Measurements from ENCODE around the gene ARRDC3. TPM values are rescaled to one million over a fixed set of nuclear protein-coding genes. Genes with fewer than 3 reads are reported as not detected.
"Not testable (repeated sequence)": the region's sequence is repeated elsewhere in the genome, so short reads cannot be mapped to it uniquely, and the experiment has no call there.

Gene ARRDC3, protein sequence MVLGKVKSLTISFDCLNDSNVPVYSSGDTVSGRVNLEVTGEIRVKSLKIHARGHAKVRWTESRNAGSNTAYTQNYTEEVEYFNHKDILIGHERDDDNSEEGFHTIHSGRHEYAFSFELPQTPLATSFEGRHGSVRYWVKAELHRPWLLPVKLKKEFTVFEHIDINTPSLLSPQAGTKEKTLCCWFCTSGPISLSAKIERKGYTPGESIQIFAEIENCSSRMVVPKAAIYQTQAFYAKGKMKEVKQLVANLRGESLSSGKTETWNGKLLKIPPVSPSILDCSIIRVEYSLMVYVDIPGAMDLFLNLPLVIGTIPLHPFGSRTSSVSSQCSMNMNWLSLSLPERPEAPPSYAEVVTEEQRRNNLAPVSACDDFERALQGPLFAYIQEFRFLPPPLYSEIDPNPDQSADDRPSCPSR
- total RNA-seq: 178 TPM

DNA sequence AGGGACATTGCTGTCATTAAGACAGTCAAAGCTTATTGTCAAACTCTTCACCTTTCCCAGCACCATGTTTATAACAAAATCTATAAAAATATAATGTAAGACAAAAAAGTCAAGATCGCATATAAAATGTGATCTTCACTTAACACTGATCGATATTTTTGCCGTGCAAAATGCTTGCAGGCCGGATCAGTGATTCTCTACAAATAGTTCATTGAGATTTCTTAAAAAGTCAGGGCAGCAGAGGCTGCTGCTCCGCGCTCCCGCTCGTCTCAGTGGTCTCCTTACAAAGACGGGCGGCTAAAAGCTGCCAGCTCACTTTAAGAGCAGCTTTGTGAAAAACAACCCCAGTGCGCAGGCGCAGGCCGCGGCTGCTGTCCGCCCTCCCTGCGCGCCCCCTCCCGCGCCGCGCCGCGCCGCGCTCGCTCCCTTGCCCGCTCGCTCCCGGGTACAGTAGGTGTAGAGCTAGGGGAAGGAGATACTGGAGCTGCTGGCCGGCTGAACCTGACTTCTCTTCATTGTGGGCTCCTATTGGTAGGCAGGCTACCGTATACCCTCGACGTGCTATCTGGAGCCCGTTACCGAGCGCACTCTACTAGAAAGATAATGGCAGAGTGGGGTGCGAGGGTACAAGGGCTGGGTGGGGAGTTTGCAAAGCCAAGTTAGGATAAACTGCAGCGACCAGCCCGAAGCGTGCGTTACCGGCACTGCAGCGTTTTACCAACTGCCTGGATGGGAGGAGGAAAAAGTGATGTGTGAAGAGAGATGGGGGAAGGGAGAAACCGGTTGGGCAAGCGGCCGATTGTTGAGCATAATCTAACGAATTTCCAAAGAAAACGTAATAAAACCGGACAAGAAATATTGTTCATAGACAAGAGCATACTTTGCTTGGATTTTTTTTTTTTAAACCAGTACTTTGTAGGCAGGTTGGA, at the start of gene ARRDC3:
TSS of gene ARRDC3 (minus strand) at position 291 of the 929 bp plus-strand sequence. CDS start at position 66, 225 bp downstream.
- DNase-seq (ENCODE audit: low spot score) (peak; percentile 98), ATAC-seq (peak; percentile 72)
- intact Hi-C loops (cut with DNase I): no loop called here

DNA sequence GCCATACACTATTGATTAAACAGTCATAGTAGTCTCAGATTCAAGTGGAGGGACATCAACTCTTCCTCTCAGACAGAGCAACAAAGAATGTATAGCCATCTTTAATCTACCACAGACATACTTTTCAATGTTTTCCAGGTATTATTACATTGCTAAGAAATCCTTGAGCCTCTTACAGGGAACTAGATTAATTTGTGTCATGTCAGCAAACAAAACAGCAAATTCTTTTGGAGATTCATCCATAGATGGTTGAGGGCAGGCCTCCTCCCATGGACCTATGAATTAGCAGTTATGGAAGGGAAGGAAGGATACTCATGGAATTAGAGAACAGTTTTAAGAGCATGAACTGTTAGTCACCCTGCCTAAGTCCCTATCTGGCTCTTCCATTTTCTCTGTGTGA, 47.8 kb upstream of the ARRDC3 start:
- ATAC-seq (no peak), DNase-seq (ENCODE audit: low spot score) (no peak)
- intact Hi-C loops (cut with DNase I): no loop called here

DNA sequence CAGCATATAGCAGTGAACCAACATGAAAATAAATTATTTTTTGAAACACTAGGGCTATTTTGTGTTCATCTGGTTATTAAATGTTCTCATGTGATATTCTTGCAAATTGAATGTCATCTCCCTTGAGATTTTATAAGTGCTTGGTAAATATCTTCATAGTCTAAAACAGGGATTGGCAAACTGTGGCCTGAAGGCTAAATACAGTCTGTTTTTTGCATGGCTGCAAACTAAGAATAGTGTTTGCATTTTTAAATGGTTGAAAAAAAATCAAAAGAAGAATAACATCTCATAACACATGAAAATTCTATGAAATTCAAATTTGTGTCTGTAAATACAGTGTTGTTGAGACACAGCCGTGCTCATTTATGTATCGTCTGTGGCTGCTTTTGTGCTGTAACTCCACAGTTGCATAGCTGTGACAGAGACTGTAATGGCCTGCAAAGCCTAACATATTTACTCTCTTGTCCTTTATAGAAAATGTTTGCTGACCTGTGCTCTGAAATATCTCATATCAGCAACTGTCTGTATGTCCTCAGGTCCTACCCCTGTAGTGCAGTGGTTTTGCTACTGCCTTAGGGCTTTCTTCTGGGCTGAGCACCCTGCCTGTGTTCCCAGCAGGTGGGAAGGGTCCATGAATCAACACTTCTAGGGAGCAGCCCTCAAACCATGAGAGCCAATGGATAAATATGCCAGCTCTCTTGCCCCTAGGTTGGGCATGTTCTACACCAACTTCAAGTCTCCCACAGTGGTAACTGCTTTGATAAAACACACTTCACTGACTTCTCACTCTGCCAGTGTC, 41.7 kb upstream of the ARRDC3 start:
- intact Hi-C loops (cut with DNase I): no loop called here
- ATAC-seq: no peak
- no peak for DNase-seq (ENCODE audit: low spot score)

DNA sequence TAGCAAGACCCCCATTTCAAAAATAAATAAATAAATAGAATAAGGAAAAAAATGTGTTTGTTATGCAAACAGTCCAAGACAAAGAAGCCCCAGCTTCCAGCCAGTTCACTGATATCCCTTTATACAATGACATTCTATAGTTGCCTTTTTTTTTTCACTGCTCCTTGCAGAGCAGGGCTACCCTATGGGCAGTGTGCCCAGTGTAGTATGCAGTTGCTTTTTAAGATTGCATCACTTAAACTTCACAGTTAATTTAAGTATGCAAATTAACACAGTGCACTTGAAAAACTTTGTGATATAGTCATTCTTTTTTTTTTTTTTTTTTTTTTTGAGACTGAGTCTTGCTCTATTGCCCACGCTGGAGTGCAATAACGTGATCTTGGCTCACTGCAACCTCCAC, 40.8 kb upstream of the ARRDC3 start:
- ATAC-seq: no peak
- intact Hi-C loops (cut with DNase I): no loop called here
- no peak for DNase-seq (ENCODE audit: low spot score)

DNA sequence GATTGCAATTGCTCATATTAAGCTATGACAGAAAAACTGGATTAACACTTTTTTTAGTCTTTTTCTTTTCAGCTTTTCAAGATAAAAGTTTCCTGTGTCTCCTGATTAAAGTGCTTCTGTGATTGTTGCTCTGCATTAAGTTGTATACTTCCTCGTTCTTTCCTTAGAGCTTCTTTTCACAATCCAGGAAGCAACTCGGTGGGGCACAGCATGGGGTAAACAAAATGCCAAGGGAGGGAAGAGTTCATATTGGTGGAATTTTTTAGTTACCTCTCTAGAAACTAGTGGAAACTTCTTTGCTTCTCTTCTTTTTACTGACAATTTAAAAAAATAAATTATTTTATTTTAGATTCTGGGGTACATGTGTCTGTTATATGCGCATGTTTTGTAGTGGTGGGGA, 37.8 kb upstream of the ARRDC3 start:
- no peak for ATAC-seq
- intact Hi-C loops (cut with DNase I): no loop called here
- DNase-seq (ENCODE audit: low spot score): no peak

DNA sequence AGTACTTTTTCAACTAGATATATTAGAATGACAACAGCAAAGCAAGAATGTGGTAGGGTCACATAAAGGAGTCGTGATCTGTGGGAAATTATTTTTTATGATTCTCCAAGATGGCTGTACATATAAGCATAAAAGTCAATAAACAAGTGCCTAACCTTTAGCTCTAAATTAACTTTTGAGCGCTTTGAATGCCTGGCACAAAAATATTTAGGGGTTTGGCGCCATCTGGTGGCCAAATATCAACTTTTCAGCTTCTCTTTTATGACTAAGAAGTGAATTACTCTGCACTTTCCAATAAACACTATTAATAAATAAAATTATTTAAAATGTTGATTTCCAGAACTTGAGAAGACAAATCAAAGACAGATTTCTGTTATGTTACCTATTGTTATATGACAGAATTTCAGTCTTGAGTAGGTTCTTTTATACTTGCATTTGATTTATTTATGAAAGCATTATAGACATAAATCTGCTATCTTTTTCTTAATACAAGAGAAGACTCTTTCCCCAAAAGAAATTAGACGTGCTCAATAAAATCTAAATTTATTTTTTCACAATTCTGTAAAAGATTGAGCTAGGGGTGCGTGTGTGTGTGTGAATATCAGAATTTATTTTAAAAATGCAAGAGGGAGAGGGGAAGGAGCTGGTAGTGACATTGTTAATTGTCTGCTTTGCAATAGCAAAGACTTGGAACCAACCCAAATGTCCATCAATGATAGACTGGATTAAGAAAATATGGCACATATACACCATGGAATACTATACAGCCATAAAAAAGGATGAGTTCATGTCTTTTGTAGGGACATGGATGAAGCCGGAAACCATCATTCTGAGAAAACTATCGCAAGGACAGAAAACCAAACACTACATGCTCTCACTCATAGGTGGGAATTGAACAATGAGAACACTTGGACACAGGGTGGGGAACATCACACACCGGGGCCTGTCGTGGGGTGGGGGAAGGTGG, 36.7 kb upstream of the ARRDC3 start:
- intact Hi-C loops (cut with DNase I): no loop called here
- DNase-seq (ENCODE audit: low spot score) (peak; percentile 84), ATAC-seq (peak; percentile 76)

DNA sequence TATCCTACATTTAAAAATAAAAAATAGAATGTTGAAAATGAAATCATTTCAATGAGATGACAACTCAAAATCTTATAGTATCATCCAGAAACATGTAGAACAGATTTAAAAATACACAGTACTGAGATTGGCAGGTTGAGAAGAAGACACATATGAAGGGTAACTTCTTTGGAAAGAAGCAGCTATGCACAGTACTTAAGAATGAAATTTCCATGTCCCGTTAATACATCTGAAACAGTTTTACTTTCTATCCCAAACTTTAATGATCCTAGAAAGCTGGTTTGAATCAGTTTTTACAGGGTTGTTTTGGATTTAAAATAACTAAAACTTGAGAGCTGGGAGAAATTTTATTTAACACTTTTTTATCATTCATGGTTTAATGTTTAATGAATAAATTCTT, 36.0 kb upstream of the ARRDC3 start:
- DNase-seq (ENCODE audit: low spot score) (no peak), ATAC-seq (no peak)
- intact Hi-C loops (cut with DNase I): no loop called here

DNA sequence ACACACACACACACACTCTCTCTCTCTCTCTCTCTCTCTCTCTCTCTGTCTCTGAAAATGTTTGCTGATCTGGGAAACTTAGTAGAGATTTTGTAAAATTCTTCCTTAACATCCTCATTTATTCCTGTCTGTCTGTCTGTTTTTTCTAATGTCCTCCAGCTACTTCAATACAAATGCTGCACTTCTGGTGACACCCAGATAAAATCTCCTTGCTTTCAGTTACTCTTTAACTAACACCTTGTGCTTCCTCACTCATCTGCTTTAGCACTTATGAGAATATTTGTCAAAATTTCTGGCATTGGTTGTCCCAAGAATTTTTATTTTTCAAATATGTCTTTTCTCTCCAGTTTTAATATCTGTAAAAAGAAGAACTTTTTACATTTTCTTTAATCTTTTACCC, 35.0 kb upstream of the ARRDC3 start:
- DNase-seq (ENCODE audit: low spot score) (no peak), ATAC-seq (no peak)
- intact Hi-C loops (cut with DNase I): no loop called here

DNA sequence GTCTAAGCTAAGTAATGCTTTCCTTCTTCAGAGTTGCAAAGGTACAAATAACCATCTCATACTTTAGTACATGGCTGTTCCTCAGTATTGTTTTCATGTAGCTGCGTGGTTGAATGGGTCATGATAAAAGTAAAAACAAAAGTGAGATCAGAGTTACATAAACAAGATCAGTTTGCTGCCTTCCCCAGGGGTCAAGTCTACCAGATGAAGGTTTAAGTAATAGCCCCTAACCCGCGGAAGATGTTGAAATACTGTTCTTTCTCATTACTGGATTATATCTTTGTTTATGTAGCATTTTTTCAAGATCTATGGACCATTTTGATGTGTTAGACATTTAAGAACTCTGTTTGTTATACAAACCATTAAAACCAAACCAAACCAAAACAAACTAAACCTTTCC, 34.1 kb upstream of the ARRDC3 start:
- ATAC-seq (peak; percentile 59), DNase-seq (ENCODE audit: low spot score) (no peak)
- intact Hi-C loops (cut with DNase I): no loop called here

DNA sequence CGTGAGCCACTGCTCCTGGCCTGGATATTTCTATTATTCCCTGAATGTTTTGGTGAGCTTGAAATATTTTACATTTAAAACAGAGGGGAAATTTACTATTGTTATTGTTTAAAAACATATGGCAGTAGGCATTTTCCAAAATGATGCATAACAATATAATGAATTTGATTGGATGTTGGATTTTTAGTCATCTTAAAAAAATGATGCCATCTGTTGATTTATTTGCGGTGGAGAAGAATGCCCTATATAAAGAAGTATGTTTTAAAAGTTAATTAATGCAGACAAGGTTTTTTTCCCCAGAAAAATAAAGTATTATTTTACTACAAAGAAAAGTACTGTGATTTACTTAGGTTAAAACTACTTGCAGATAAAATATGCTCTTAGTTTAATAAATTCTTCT, 33.4 kb upstream of the ARRDC3 start:
- no peak for DNase-seq (ENCODE audit: low spot score)
- intact Hi-C loops (cut with DNase I): no loop called here

DNA sequence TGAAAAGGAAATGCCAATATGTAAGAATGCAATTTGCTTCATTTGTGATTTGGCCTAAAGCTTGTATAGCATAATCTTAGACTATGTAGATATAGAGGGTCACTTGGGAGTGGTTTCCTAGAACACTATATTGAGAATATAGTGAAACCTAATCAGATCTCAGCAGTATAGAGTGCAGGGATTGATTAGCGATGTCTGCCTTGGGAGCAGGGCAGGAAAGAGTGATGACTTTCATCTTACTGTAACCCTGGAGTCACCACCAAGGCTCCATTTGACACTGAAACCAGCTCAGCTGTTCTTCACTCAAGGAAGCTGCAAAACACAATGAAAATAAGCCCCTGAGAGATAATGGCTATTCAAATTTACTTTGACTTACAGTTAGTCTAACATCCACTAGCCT, 26.2 kb upstream of the ARRDC3 start:
- ATAC-seq: no peak
- intact Hi-C loops (cut with DNase I): no loop called here
- no peak for DNase-seq (ENCODE audit: low spot score)

More for the DNA sequence above, 33.4 kb upstream of the ARRDC3 start:
- ATAC-seq: no peak

DNA sequence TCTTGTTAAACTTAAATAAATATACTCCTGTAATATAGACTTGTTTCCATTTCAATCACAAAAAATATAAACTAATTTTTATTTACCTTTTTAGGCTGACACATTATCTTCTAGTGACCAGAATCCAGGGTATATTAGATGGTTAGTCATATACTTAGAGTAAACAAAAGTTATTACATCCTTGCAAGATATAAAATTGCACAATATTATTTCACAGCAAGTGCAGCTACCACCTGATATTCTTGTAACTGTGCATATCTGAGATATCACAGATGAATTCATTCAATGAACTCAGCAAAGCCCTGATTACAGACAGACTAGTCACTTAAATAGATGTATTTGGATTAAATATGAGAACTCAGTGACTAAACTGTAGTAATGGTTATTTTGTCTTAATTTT, 25.6 kb upstream of the ARRDC3 start:
- intact Hi-C loops (cut with DNase I): no loop called here
- ATAC-seq: no peak
- no peak for DNase-seq (ENCODE audit: low spot score)

DNA sequence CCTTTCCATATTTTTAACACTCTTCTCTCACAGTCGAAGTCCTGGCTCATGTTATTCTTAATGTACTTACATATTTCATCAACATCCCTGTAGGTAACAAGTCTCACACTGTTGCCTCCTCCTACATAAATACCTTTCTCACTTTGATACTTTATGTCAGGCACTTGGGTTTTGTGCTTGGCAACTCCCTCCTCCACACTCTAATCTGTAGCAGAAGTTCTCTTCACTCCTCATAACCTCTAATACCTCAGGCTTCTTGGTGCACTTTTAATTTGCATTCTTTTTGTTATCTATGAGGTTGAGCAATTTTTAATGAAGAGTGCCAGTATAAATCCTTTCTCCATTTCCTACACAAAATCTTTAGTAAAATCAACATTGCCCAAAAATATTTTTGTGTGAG, 24.1 kb upstream of the ARRDC3 start:
- ATAC-seq (no peak), DNase-seq (ENCODE audit: low spot score) (no peak)
- intact Hi-C loops (cut with DNase I): no loop called here

DNA sequence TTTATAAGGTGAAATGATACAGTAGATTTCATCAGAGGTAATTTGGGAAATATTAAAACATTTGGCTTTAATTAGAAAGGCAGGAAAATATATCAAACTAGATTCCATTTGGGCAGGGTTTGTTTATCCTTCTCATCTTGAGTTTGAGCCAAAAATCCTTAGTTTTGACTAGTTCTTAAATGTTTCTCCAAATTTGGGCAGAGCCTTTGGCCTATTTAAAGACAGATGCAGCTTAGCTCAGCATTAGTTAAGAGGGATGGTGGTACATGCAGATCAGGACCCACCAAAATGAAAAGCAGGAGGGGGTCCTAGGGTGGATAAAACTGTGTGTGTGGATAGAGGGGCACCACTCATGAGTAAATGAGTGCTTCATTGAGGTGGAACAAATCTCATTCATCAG, 20.3 kb upstream of the ARRDC3 start:
- ATAC-seq: no peak
- intact Hi-C loops (cut with DNase I): no loop called here
- DNase-seq (ENCODE audit: low spot score): no peak

DNA sequence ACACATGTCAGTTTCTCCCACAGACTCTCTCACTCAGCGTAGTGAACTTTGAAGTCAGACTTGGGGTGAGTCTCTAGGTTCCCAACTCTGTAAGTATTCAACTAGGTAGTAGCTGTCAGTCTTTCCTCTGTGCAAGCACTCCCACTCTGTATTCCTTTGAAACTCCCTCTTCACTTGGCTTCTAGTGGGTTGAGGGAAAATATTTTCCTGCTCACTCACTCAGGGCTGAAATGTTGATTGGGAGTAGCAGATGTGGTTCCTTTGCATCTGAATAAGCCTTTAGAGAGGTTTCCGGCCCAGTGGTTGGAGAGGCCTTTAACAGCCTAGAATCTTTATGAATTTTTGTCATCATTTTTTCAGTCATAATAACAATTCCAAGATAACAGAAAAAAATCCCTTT, 18.1 kb upstream of the ARRDC3 start:
- DNase-seq (ENCODE audit: low spot score) (no peak), ATAC-seq (no peak)
- intact Hi-C loops (cut with DNase I): no loop called here

DNA sequence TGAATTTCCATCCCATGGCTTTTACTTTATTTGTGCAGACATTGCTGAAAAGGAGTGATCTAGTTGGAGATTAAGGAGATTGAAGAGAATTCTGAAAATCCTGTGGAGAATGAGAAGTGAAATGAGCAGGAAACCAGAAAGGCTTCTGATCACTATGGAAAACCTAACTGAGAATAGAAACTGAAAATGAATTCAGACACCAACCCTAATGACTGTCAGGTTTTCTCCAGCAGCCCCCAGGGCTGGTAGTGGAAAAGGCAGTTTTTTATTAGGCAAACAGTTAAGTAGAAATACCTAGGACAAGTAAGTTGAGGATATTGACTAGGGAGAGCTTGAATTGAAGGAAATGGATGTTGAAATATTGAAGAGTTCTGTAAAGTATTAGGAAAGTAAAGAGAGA, 14.7 kb upstream of the ARRDC3 start:
- intact Hi-C loops (cut with DNase I): no loop called here
- ATAC-seq (no peak), DNase-seq (ENCODE audit: low spot score) (no peak)

DNA sequence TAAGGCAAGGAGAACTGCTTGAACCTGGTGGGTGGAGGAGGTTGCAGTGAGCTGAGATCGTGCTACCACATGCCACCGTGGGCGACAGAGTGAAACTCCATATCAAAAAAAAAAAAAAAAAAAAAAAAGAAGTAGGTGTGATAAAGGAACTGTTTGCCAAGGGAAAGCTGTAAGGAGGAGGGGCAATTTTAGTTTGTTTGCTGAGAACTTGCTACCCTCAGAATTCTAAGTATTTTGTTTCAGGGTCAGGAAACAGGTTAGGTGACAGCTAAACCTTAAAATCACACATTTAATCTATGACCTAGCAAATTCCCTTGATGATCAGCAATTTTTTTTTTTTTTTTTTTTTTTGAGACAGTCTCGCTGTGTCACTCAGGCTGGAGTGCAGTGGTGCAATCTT, 7.2 kb upstream of the ARRDC3 start:
- ATAC-seq: no peak
- intact Hi-C loops (cut with DNase I): no loop called here
- DNase-seq (ENCODE audit: low spot score): no peak

DNA sequence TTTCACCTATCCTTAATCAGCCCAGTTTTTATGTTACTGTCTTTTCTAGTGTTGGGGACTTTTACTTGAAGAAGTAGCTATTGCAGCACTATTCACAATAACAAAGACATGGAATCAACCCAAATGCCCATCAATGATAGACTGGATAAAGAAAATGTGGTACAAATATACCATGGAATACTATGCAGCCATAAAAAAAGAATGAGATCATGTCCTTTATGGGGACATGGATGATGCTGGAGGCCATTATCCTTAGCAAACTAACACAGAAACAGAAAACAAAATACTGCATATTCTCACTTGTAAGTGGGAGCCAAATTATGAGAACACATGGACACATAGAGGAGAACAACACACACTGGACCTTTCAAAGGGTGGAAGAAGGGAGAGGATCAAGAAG, 6.4 kb upstream of the ARRDC3 start:
- intact Hi-C loops (cut with DNase I); DNase-seq (ENCODE audit: low spot score); ATAC-seq: not testable (repeated sequence)

All from sciatic nerve (tissue), 2 donors.